ENCODE results near the gene L3MBTL3. TPM values are rescaled to one million over a fixed set of nuclear protein-coding genes. Genes with fewer than 3 reads are reported as not detected.

L3MBTL3 gene
- total RNA-seq, 1 experiment from 2014 or later: 31.5 TPM

DNA sequence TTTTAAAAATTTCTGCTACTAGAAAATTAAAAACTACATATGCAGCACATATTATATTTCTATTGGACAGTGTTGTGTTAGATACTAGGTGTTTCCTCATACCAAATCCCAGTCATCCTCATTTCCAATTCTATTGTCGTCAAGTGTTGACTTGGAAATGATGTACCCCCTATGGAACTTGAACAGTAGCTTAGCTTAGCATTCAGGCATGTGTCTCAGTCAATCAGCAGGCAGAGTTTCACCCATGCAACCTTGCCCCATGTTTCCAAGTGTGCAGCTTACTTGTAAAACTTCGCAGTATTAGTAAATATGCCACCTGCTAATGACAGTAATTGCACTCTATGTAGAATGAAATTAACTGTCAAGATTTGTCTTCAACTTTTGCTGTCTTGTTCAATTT, 144.9 kb downstream of the L3MBTL3 start:
- ChIA-PET RAD21 (ENCODE audit: low non-redundant PET in 1 of 2, low total read pairs in 2 of 2, uncharacterized antibody in 2 of 2, unreplicated experiment in 2 of 2) (no interaction called here), CTCF (no interaction called here), POLR2A (no interaction called here)
- H3K36me3 ChIP-seq (ENCODE audit: control insufficient read depth in 1 of 2, insufficient read depth in 2 of 2, low read length in 2 of 2): no peaks in the 10 kb centered on the region
- no peaks in the 10 kb centered on the region for H4K20me1 ChIP-seq (ENCODE audit: insufficient read depth)
- no peak overlapping the region for H3K4me3 ChIP-seq (replicated peaks in 1 of 2; ENCODE audit: low read depth in 1 of 2, low read length in 2 of 2)
- intact Hi-C loops (cut with micrococcal nuclease): no loop called here
- H3K27me3 ChIP-seq (ENCODE audit: insufficient read depth, low read length): no peaks in the 10 kb centered on the region
- DNase-seq (ENCODE audit: low read depth, low spot score) (no peak), ATAC-seq (no peak)
- no peaks in the 10 kb centered on the region for H3K79me2 ChIP-seq (ENCODE audit: insufficient read depth, low read length)
- H3K9ac ChIP-seq (ENCODE audit: low read length): no peak overlapping the region
- H3K4me1 ChIP-seq (ENCODE audit: control insufficient read depth in 1 of 2, insufficient read depth in 2 of 2, low read length in 2 of 2): no peaks in the 10 kb centered on the region
- H3K9me3 ChIP-seq (ENCODE audit: control insufficient read depth in 1 of 2, insufficient read depth in 1 of 2, low read depth in 1 of 2, low read length in 2 of 2): no peaks in the 10 kb centered on the region
- TF ChIP-seq SRF (IDR thresholded peaks at IDR 0.05; ENCODE audit: low read depth) (no peak), JUND (IDR thresholded peaks at IDR 0.05) (no peak), EZH2phosphoT487 (IDR thresholded peaks at IDR 0.05; ENCODE audit: borderline replicate concordance) (no peak), ATF3 (IDR thresholded peaks at IDR 0.05) (no peak), CEBPB (IDR thresholded peaks at IDR 0.05; ENCODE audit: low read depth) (no peak), FOSL1 (IDR thresholded peaks at IDR 0.05; ENCODE audit: low read depth) (no peak), CBX3 (IDR thresholded peaks at IDR 0.05; ENCODE audit: low read depth) (no peak), EZH2 (IDR thresholded peaks at IDR 0.05) (no peak), POLR2AphosphoS5 (IDR thresholded peaks at IDR 0.05; ENCODE audit: low read depth, low read length) (no peak), ZNF274 (IDR thresholded peaks at IDR 0.05; ENCODE audit: low read depth, low read length) (no peak), ZFX (IDR thresholded peaks at IDR 0.05) (no peak), REST (IDR thresholded peaks at IDR 0.05; ENCODE audit: low read depth) (no peak), EGR1 (IDR thresholded peaks at IDR 0.05; ENCODE audit: low read depth) (no peak), TCF7L2 (IDR thresholded peaks at IDR 0.05; ENCODE audit: borderline replicate concordance, extremely low read depth, insufficient read depth, insufficient read length) (no peak), ELF1 (IDR thresholded peaks at IDR 0.05; ENCODE audit: borderline replicate concordance, low read depth) (no peak), SIN3A (IDR thresholded peaks at IDR 0.05; ENCODE audit: low read depth) (no peak), POLR2A (IDR thresholded peaks at IDR 0.05; ENCODE audit: borderline replicate concordance, extremely low read depth, insufficient read depth, insufficient read length) (no peak), MAX (IDR thresholded peaks at IDR 0.05) (no peak), YY1 (IDR thresholded peaks at IDR 0.05; ENCODE audit: extremely low read depth, insufficient replicate concordance, low read depth, low read length) (no peak)
- TF ChIP-seq, protein P1, sequence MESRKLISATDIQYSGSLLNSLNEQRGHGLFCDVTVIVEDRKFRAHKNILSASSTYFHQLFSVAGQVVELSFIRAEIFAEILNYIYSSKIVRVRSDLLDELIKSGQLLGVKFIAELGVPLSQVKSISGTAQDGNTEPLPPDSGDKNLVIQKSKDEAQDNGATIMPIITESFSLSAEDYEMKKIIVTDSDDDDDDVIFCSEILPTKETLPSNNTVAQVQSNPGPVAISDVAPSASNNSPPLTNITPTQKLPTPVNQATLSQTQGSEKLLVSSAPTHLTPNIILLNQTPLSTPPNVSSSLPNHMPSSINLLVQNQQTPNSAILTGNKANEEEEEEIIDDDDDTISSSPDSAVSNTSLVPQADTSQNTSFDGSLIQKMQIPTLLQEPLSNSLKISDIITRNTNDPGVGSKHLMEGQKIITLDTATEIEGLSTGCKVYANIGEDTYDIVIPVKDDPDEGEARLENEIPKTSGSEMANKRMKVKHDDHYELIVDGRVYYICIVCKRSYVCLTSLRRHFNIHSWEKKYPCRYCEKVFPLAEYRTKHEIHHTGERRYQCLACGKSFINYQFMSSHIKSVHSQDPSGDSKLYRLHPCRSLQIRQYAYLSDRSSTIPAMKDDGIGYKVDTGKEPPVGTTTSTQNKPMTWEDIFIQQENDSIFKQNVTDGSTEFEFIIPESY (IDR thresholded peaks at IDR 0.05; ENCODE audit: extremely low read depth, insufficient replicate concordance, low read length): no peak
- no peak overlapping the region for H2AFZ ChIP-seq (ENCODE audit: low read depth, low read length, poor library complexity, severe bottlenecking)
- no peak overlapping the region for H3K27ac ChIP-seq (ENCODE audit: low read depth, low read length)
- no TSS peak for BruUV-seq (replicated peaks)
- H3K9me2 ChIP-seq (ENCODE audit: insufficient read depth): no peaks in the 10 kb centered on the region
- H3K4me2 ChIP-seq (ENCODE audit: low read length): no peak overlapping the region

Measured in HCT116 (cell line).